GM21526 (cell line): Measurements from ENCODE around the gene SDHB.
"Not testable (repeated sequence)": the region's sequence is repeated elsewhere in the genome, so short reads cannot be mapped to it uniquely, and the experiment has no call there.

Experiments used
- ATAC-seq: cut with Tn5 transposase; IDR thresholded peaks from one replicate; pipeline ENCODE4 v1.9.1; 2021; ENCODE audit warnings: moderate library complexity; ENCODE audit not compliant: unreplicated experiment, low FRiP score

SDHB gene

GRCh38 chr1:17078991-17079868 is 25.4 kb upstream of the SDHB start:
- ATAC-seq: no peak

- no peak for ATAC-seq
These were observed 21.8 kb upstream of the SDHB start for GRCh38 chr1:17075470-17076255.

- no peak for ATAC-seq
These were observed 18.0 kb upstream of the SDHB start for GRCh38 chr1:17071794-17072193.

GRCh38 chr1:17070163-17070525 is 16.3 kb upstream of the SDHB start:
- no peak for ATAC-seq

- ATAC-seq: no peak
These were observed 15.8 kb upstream of the SDHB start for GRCh38 chr1:17069452-17070162.

- ATAC-seq: no peak
These were observed 15.0 kb upstream of the SDHB start for GRCh38 chr1:17068789-17069188.

GRCh38 chr1:17067465-17068240 is 13.8 kb upstream of the SDHB start:
- no peak for ATAC-seq

- no peak for ATAC-seq
These were observed 13.2 kb upstream of the SDHB start for GRCh38 chr1:17067069-17067426.

- no peak for ATAC-seq
These were observed 12.7 kb upstream of the SDHB start for GRCh38 chr1:17066361-17067068.

GRCh38 chr1:17065666-17066065 is 11.8 kb upstream of the SDHB start:
- ATAC-seq: no peak

GRCh38 chr1:17062751-17063150 is 8.9 kb upstream of the SDHB start:
- ATAC-seq: not testable (repeated sequence)

GRCh38 chr1:17061892-17062291 is 8.1 kb upstream of the SDHB start:
- no peak for ATAC-seq

GRCh38 chr1:17061486-17061885 is 7.7 kb upstream of the SDHB start:
- ATAC-seq: no peak

- no peak for ATAC-seq
These were observed 6.5 kb upstream of the SDHB start for GRCh38 chr1:17060306-17060749.

GRCh38 chr1:17059391-17060305 is 5.8 kb upstream of the SDHB start:
- ATAC-seq: no peak

- no peak for ATAC-seq
These were observed 2.7 kb upstream of the SDHB start for GRCh38 chr1:17056551-17056950.

- no peak for ATAC-seq
These were observed 2.0 kb upstream of the SDHB start for GRCh38 chr1:17055801-17056200.

GRCh38 chr1:17053086-17053684 is 647 bp downstream of the SDHB start:
- no peak for ATAC-seq
